Natural killer cell (primary cell): ENCODE measurements around the gene CRYBG1. TPM values are rescaled to one million over a fixed set of nuclear protein-coding genes. Genes with fewer than 3 reads are reported as not detected.

Experiments used
- ATAC-seq, 3 donors: fragments of 150-1000 bp in 2 of 3; fragments of 200-7000 bp in 1 of 3; cut with Tn5 transposase; 1 replicate in 1 of 3; 2 replicates in 2 of 3; pipeline ENCODE4 v1.10.0; 2021; ENCODE audit warnings: mild to moderate bottlenecking in 2 of 3, moderate library complexity in 2 of 3
- DNase-seq, 2 donors: peaks; one replicate each; pipeline versions ENCODE4 v3.0.0 to v3.0.0-alpha.2; 2013 to 2021; ENCODE audit warnings: mixed read lengths in 1 of 2
- H3K27ac ChIP-seq: one replicate; pipeline ENCODE4 v1.5.1; 2013; ENCODE audit warnings: mild to moderate bottlenecking, low read length
- H3K27me3 ChIP-seq: one replicate; pipeline ENCODE4 v1.6.1; 2013; ENCODE audit warnings: low read length; ENCODE audit not compliant: control insufficient read depth, insufficient read depth
- H3K36me3 ChIP-seq: one replicate; pipeline ENCODE4 v1.6.1; 2013; ENCODE audit warnings: low read length; ENCODE audit not compliant: control insufficient read depth, insufficient read depth
- H3K4me1 ChIP-seq: one replicate; pipeline ENCODE4 v1.6.1; 2013; ENCODE audit warnings: low read length; ENCODE audit not compliant: control insufficient read depth, insufficient read depth
- H3K4me3 ChIP-seq: one replicate; pipeline ENCODE4 v1.5.1; 2013; ENCODE audit warnings: low read length
- H3K9me3 ChIP-seq: one replicate; pipeline ENCODE4 v1.6.1; 2013; ENCODE audit warnings: low read length; ENCODE audit not compliant: control insufficient read depth, insufficient read depth
- H3K27ac Mint-ChIP-seq, 2 donors: one replicate each; pipeline ENCODE4 v1.8.0; 2022; ENCODE audit warnings: mild to moderate bottlenecking in 2 of 2, mixed read lengths in 2 of 2, moderate library complexity in 1 of 2
- H3K27me3 Mint-ChIP-seq, 2 donors: one replicate each; pipeline ENCODE4 v1.8.0; 2022; ENCODE audit warnings: low read depth in 2 of 2, mixed read lengths in 2 of 2
- H3K36me3 Mint-ChIP-seq: one replicate; pipeline ENCODE4 v1.8.0; 2022; ENCODE audit warnings: mixed read lengths
- H3K4me1 Mint-ChIP-seq, 2 donors: one replicate each; pipeline ENCODE4 v1.8.0; 2022; ENCODE audit warnings: mixed read lengths in 2 of 2
- H3K4me3 Mint-ChIP-seq: one replicate; pipeline ENCODE4 v1.8.0; 2022; ENCODE audit warnings: mild to moderate bottlenecking, moderate library complexity, mixed read lengths
- H3K9me3 Mint-ChIP-seq, 2 donors: one replicate each; pipeline ENCODE4 v1.8.0; 2022; ENCODE audit warnings: mixed read lengths in 2 of 2
- CTCF ChIP-seq: fragments of 200-600 bp; IDR thresholded peaks from one replicate; pipeline ENCODE4 v1.8.0; 2022; ENCODE audit warnings: antibody characterized with exemption
- WGBS: methylation state at CpG from one replicate; pipeline ENCODE4 v1.1.7; 2013; ENCODE audit warnings: missing lambda C conversion rate; ENCODE audit not compliant: insufficient coverage; 5-methylcytosine and 5-hydroxymethylcytosine counted together
- intact Hi-C: fragments of 100-400 bp; cut with micrococcal nuclease; formaldehyde crosslinking; loops from one replicate; pipeline ENCODE4 v1.14.2; 2022
- total RNA-seq, 4 donors: library from RNA; stranded (reverse); fragments of 120-200 nt in 1 of 4; gene quantifications; one replicate each; pipeline versions ENCODE4 v1.2.3 to v1.2.4, GENCODE V29; 2013 to 2022

CRYBG1 gene
- total RNA-seq, 3 donors from 2014 or later (not counting 1 experiment from before 2014, with no cell fraction given): 16.3 to 21.8 (median 17.5) TPM

- no peaks in the 10 kb centered on the region for H3K27me3 ChIP-seq
- Mint-ChIP-seq H3K4me1 (peaks cover 0 to 5% of the 10 kb centered on the region in 2 donors), H3K9me3 (no peaks in the 10 kb centered on the region), H3K27me3 (peaks cover 13 to 14% of the 10 kb centered on the region in 2 donors), H3K27ac (no peak overlapping the region), H3K4me3 (no peak overlapping the region), H3K36me3 (no peaks in the 10 kb centered on the region)
- DNase-seq: no peak
- H3K36me3 ChIP-seq: no peaks in the 10 kb centered on the region
- H3K27ac ChIP-seq: no peak overlapping the region
- WGBS: 95% methylated on average over 4 of the region's 6 CpGs
- no peak for ATAC-seq
- no peak for TF ChIP-seq CTCF
- no peaks in the 10 kb centered on the region for H3K4me1 ChIP-seq
- intact Hi-C loops: no loop called here
- no peaks in the 10 kb centered on the region for H3K9me3 ChIP-seq
- no peak overlapping the region for H3K4me3 ChIP-seq
These were observed 136.3 kb downstream of the CRYBG1 start for GRCh38 chr6:106496823-106497222.

- H3K4me3 ChIP-seq: no peak overlapping the region
- Mint-ChIP-seq H3K27me3 (peaks cover 8 to 9% of the 10 kb centered on the region in 2 donors), H3K9me3 (no peaks in the 10 kb centered on the region), H3K4me3 (no peak overlapping the region), H3K36me3 (no peaks in the 10 kb centered on the region), H3K27ac (no peak overlapping the region), H3K4me1 (no peaks in the 10 kb centered on the region)
- no peaks in the 10 kb centered on the region for H3K36me3 ChIP-seq
- no peak overlapping the region for H3K27ac ChIP-seq
- H3K9me3 ChIP-seq: no peaks in the 10 kb centered on the region
- no peak for TF ChIP-seq CTCF
- intact Hi-C loops: loop anchor here (5.0 kb wide), 1 partner anchor 35 kb away; no protein-coding TSS in a partner anchor
- DNase-seq (no peak), ATAC-seq (no peak)
- no peaks in the 10 kb centered on the region for H3K27me3 ChIP-seq
- 88% methylated on average over 3 of the region's 3 CpGs for WGBS
- H3K4me1 ChIP-seq: no peaks in the 10 kb centered on the region
These were observed 141.4 kb downstream of the CRYBG1 start for GRCh38 chr6:106501960-106502371.

- no peak for TF ChIP-seq CTCF
- H3K4me3 Mint-ChIP-seq: no peak overlapping the region
- no peaks in the 10 kb centered on the region for H3K36me3 Mint-ChIP-seq
- no peaks in the 10 kb centered on the region for H3K27me3 ChIP-seq
- WGBS: 79% methylated on average over 2 of the region's 2 CpGs
- no peak overlapping the region for H3K4me3 ChIP-seq
- H3K4me1 ChIP-seq: no peaks in the 10 kb centered on the region
- H3K9me3 Mint-ChIP-seq: no peaks in the 10 kb centered on the region
- ATAC-seq: no peak
- H3K27ac ChIP-seq: no peak overlapping the region
- no peak overlapping the region for H3K27ac Mint-ChIP-seq
- DNase-seq: no peak
- no peaks in the 10 kb centered on the region for H3K36me3 ChIP-seq
- H3K9me3 ChIP-seq: no peaks in the 10 kb centered on the region
- H3K4me1 Mint-ChIP-seq: no peaks in the 10 kb centered on the region
- H3K27me3 Mint-ChIP-seq: peaks cover 10 to 14% of the 10 kb centered on the region in 2 donors
- intact Hi-C loops: loop anchor here (5.0 kb wide), 1 partner anchor 35 kb away; no protein-coding TSS in a partner anchor
These were observed 142.0 kb downstream of the CRYBG1 start for GRCh38 chr6:106502559-106502958.

- Histone ChIP-seq H3K27ac (no peak overlapping the region), H3K36me3 (no peaks in the 10 kb centered on the region), H3K27me3 (peaks cover 5% of the 10 kb centered on the region), H3K4me3 (no peak overlapping the region), H3K9me3 (no peaks in the 10 kb centered on the region), H3K4me1 (peaks cover 28% of the 10 kb centered on the region)
- TF ChIP-seq CTCF: no peak
- DNase-seq (no peak), ATAC-seq (no peak)
- H3K4me3 Mint-ChIP-seq: no peak overlapping the region
- H3K4me1 Mint-ChIP-seq: peaks cover 29 to 32% of the 10 kb centered on the region in 2 donors
- H3K9me3 Mint-ChIP-seq: no peaks in the 10 kb centered on the region
- no peak overlapping the region for H3K27ac Mint-ChIP-seq
- H3K36me3 Mint-ChIP-seq: no peaks in the 10 kb centered on the region
- intact Hi-C loops: no loop called here
- 50% methylated on average over 1 of the region's 2 CpGs for WGBS
- peaks cover 28 to 36% of the 10 kb centered on the region in 2 donors for H3K27me3 Mint-ChIP-seq
These were observed 147.8 kb downstream of the CRYBG1 start for GRCh38 chr6:106508277-106508676.
